ENCODE measurements around the gene UBE2E2.

The UBE2E2 gene

GRCh38 chr3:23626442-23626841, 423.3 kb downstream of the UBE2E2 start:
- TF ChIP-seq ISL1 (CRISPR knock-in tag; IDR thresholded peaks at IDR 0.05) = no peak
- TF ChIP-seq OSR1 (CRISPR knock-in tag; IDR thresholded peaks at IDR 0.05) = no peak
- TF ChIP-seq BACH2 (CRISPR knock-in tag; IDR thresholded peaks at IDR 0.05; ENCODE audit: borderline replicate concordance) = no peak
- no peak for TF ChIP-seq CSRNP3 (CRISPR knock-in tag; IDR thresholded peaks at IDR 0.05)
- TF ChIP-seq CREB5 (CRISPR knock-in tag; IDR thresholded peaks at IDR 0.05; ENCODE audit: low read depth) = no peak
- no peak for TF ChIP-seq ESRRG (CRISPR knock-in tag; IDR thresholded peaks at IDR 0.05)
- no peak for TF ChIP-seq ARNTL (CRISPR knock-in tag; IDR thresholded peaks at IDR 0.05; ENCODE audit: borderline replicate concordance, low read depth)
- TF ChIP-seq ZNF565 (CRISPR knock-in tag; conservative IDR thresholded peaks at IDR 0.05; ENCODE audit: low read depth) = no peak
- TF ChIP-seq PATZ1 (CRISPR knock-in tag; IDR thresholded peaks at IDR 0.05; ENCODE audit: borderline replicate concordance) = no peak
- no peak for TF ChIP-seq ZNF8 (CRISPR knock-in tag; IDR thresholded peaks at IDR 0.05)
- ATAC-seq = no peak

GRCh38 chr3:23629181-23629894, 426.2 kb downstream of the UBE2E2 start:
- TF ChIP-seq ISL1 (CRISPR knock-in tag; IDR thresholded peaks at IDR 0.05) (peak; percentile 81), ZFP3 (CRISPR knock-in tag; IDR thresholded peaks at IDR 0.05) (no peak)
- peak; percentile 51; the same call in 2 of the 3 replicates for ATAC-seq

- ATAC-seq = peak; percentile 82
- TF ChIP-seq TCF4 (CRISPR knock-in tag; IDR thresholded peaks at IDR 0.05; ENCODE audit: borderline replicate concordance) = peak; percentile 96
- 0 out of 2 replicates have a peak, but pooled peaks have one; percentile 52 for TF ChIP-seq TSHZ2 (CRISPR knock-in tag; IDR thresholded peaks at IDR 0.05)
- TF ChIP-seq CREB5 (CRISPR knock-in tag; IDR thresholded peaks at IDR 0.05; ENCODE audit: low read depth) = no peak
- TF ChIP-seq BACH2 (CRISPR knock-in tag; IDR thresholded peaks at IDR 0.05; ENCODE audit: borderline replicate concordance) = no peak
- TF ChIP-seq ZFP30 (CRISPR knock-in tag; IDR thresholded peaks at IDR 0.05) = no peak
- peak; percentile 80; the same call in 1 of the 2 replicates for TF ChIP-seq SNAI2 (CRISPR knock-in tag; IDR thresholded peaks at IDR 0.05)
- no peak for TF ChIP-seq ESRRG (CRISPR knock-in tag; IDR thresholded peaks at IDR 0.05)
- peak; percentile 19; the same call in 1 of the 2 replicates for TF ChIP-seq CSRNP3 (CRISPR knock-in tag; IDR thresholded peaks at IDR 0.05)
- TF ChIP-seq PATZ1 (CRISPR knock-in tag; IDR thresholded peaks at IDR 0.05; ENCODE audit: borderline replicate concordance) = no peak; the same call in 1 of the 2 replicates
- TF ChIP-seq RARB (CRISPR knock-in tag; IDR thresholded peaks at IDR 0.05) = no peak
- TF ChIP-seq ZNF70 (CRISPR knock-in tag; IDR thresholded peaks at IDR 0.05) = no peak
- TF ChIP-seq POU6F1 (CRISPR knock-in tag; IDR thresholded peaks at IDR 0.05; ENCODE audit: borderline replicate concordance, low read depth) = no peak
- TF ChIP-seq GLIS3 (CRISPR knock-in tag; IDR thresholded peaks at IDR 0.05) = no peak
- TF ChIP-seq OSR1 (CRISPR knock-in tag; IDR thresholded peaks at IDR 0.05) = no peak
- no peak for TF ChIP-seq ARNTL (CRISPR knock-in tag; IDR thresholded peaks at IDR 0.05; ENCODE audit: borderline replicate concordance, low read depth)
- TF ChIP-seq PPARA (CRISPR knock-in tag; IDR thresholded peaks at IDR 0.05; ENCODE audit: borderline replicate concordance) = no peak
- no peak for TF ChIP-seq CSDC2 (CRISPR knock-in tag; IDR thresholded peaks at IDR 0.05)
- no peak for TF ChIP-seq ZNF8 (CRISPR knock-in tag; IDR thresholded peaks at IDR 0.05)
- TF ChIP-seq ZFP3 (CRISPR knock-in tag; IDR thresholded peaks at IDR 0.05) = no peak
Measured at GRCh38 chr3:23633261-23633960, 430.3 kb downstream of the UBE2E2 start.
